GM21737 (cell line): ENCODE results near the gene OR10S1.
"Not testable (repeated sequence)": the region's sequence is repeated elsewhere in the genome, so short reads cannot be mapped to it uniquely, and the experiment has no call there.

ENCODE experiments used
- ATAC-seq: cut with Tn5 transposase; IDR thresholded peaks from one replicate; pipeline ENCODE4 v1.9.1; 2021; ENCODE audit warnings: mild to moderate bottlenecking, moderate library complexity; ENCODE audit not compliant: unreplicated experiment

OR10S1 gene, protein sequence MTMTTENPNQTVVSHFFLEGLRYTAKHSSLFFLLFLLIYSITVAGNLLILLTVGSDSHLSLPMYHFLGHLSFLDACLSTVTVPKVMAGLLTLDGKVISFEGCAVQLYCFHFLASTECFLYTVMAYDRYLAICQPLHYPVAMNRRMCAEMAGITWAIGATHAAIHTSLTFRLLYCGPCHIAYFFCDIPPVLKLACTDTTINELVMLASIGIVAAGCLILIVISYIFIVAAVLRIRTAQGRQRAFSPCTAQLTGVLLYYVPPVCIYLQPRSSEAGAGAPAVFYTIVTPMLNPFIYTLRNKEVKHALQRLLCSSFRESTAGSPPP

GRCh38 chr11:123977731-123978347 lies at the start of gene OR10S1:
Gene OR10S1, minus strand, starts transcription at chr11:123977781. Its CDS starts 117 bp downstream, at chr11:123977664.
- no peak for ATAC-seq

- ATAC-seq: no peak
Measured at GRCh38 chr11:124026498-124026897, 48.9 kb upstream of the OR10S1 start, which contains the start of gene OR10G8. Gene OR10G8, plus strand, starts transcription at chr11:124026798. Its CDS starts 2,825 bp downstream, at chr11:124029623.

GRCh38 chr11:124015837-124016236 lies 38.3 kb upstream of the OR10S1 start:
- ATAC-seq: not testable (repeated sequence)

- ATAC-seq: no peak
Measured at GRCh38 chr11:124012697-124013096, 35.1 kb upstream of the OR10S1 start, which contains the start of gene OR10G4. Gene OR10G4, plus strand, starts transcription at chr11:124012997. Its CDS starts 2,578 bp downstream, at chr11:124015575.

GRCh38 chr11:123995119-123995518 lies 17.5 kb upstream of the OR10S1 start, which contains the start of gene OR10G6:
Gene OR10G6, minus strand, starts transcription at chr11:123995161. Its CDS starts 0 bp downstream, at chr11:123995161.
- no peak for ATAC-seq

- no peak for ATAC-seq
Measured at GRCh38 chr11:123979311-123979710, 1.7 kb upstream of the OR10S1 start.

DNA sequence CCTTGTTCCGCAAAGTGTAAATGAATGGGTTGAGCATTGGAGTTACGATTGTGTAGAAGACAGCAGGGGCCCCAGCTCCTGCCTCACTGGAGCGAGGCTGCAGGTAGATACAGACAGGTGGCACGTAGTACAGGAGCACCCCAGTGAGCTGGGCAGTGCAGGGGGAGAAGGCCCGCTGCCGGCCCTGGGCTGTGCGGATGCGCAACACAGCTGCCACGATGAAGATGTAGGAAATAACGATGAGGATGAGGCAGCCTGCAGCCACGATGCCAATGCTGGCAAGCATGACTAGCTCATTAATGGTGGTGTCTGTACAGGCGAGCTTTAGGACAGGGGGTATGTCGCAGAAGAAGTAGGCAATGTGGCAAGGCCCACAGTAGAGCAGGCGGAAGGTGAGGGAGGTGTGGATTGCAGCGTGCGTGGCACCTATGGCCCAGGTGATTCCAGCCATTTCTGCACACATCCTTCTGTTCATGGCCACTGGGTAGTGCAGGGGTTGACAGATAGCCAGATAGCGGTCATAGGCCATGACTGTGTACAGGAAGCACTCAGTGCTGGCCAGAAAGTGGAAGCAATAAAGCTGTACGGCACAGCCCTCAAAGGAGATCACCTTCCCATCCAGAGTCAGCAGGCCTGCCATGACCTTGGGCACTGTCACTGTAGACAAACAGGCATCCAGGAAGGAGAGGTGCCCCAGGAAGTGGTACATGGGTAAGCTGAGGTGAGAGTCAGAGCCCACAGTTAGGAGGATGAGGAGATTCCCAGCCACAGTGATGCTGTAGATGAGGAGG lies 616 bp downstream of the OR10S1 start:
- ATAC-seq: no peak

DNA sequence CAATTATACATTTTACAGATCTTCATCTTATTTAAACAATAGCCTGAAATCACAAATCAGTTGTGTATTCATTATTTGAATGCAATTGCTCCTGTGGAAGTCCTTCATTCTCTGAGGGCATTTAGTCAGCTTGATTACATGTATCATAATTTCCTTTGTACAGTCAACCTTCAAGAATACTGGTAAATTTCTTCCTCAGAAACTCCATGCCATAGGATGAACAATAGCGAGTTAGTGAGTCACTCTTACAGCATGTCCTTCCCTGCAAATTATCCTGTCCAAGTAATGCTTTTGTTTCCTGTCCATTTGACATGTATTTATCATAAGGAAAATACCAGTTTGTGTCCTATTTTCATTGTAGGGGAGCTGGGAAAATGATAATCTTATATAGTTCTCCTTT lies 3.8 kb downstream of the OR10S1 start:
- ATAC-seq: no peak

GRCh38 chr11:123956752-123957151 lies 20.8 kb downstream of the OR10S1 start:
- no peak for ATAC-seq

DNA sequence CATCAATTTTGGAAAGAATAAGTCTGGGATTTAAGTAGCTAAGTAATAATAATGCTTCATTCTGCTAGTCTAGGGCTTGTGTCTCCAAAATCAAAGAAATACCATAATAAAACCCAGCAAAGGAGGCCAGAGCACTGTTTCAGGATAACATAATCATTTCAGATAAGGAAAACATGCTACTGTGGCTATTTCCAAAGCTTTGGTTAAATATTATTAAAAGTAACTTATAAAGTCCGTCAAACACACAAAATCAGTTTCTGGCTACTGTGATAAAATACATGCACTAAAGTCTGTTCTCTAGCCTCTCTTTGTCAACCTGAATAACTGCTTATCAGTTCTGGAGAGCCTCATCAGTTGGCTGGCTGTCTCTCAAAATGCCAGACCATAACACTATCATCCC lies 32.4 kb downstream of the OR10S1 start:
- no peak for ATAC-seq

DNA sequence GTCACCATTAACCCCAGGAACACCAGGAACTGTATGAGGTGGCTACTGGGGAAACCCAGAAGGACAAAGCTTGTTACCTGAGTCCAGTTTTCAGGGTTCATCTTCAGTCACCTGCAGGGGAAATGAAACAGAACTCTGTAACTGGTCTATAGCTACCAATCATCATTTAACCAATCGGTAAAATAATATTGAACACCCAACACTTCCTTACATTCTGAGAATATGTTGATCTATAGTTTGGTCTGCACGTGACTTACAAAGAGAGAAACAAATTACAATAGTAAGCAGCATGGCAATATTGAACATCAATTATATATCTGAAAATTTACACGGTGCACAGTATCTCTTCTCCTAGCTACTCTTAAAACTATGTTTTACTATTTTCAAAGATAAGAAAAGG lies 33.8 kb downstream of the OR10S1 start, which contains the start of gene OR6T1:
Gene OR6T1, minus strand, starts transcription at position 101 of the 400 bp plus-strand sequence. Its CDS starts 0 bp downstream, at position 101.
- no peak for ATAC-seq

DNA sequence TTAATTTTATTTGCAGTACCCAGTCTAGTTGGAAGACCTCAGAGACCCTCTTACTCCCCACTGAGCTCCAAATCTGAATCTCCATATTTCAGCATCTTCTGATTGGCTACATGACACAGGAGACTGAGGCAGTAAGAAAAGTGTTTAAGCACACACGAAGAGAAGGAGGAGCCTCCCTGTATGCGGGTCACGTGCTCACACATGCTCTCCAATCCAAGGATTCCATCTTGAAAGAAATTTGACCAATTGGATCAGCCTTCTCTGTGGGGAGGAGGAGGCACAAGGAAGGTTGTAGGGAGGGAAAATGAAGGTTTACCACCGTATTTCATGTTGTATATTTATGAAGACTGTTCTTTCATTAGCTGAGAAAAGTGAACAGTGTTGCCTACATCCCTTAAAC lies 35.2 kb downstream of the OR10S1 start:
- ATAC-seq: no peak

DNA sequence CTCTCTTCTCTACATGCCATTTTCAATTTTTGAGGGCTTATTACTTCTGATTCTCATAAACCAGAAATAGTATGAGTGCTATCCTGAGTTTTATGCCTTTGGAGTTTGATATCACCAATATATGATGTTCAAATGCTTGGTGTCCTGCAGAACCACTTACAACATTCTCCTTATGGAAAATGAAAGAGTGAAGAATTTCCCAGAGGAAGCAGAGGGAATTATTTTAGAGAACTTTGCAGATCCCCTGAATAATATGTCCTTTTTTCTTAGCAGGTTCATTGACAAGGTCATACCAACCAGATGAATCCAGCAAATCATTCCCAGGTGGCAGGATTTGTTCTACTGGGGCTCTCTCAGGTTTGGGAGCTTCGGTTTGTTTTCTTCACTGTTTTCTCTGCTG lies 38.3 kb downstream of the OR10S1 start, which contains the start of gene OR4D5:
Gene OR4D5, plus strand, starts transcription at position 301 of the 400 bp plus-strand sequence. Its CDS starts 0 bp downstream, at position 301.
- no peak for ATAC-seq
